ENCODE data around the gene MYDGF. TPM values are rescaled to one million over a fixed set of nuclear protein-coding genes. Genes with fewer than 3 reads are reported as not detected.

Gene MYDGF
- total and polyA plus RNA-seq, 9 of the 15 experiments (the other 6 are each of a cell fraction or from before 2014, with no cell fraction given): 4.2 to 141 (median 82.1) TPM

GRCh38 chr19:4636151-4636717 is 33.9 kb downstream of the MYDGF start (continued):
- TF ChIP-seq HMG20A (CRISPR knock-in tag; conservative IDR thresholded peaks at IDR 0.05): no peak
- TF ChIP-seq ZSCAN32 (CRISPR knock-in tag; IDR thresholded peaks at IDR 0.05): no peak
- no peak for TF ChIP-seq MEIS2 (IDR thresholded peaks at IDR 0.05; ENCODE audit: partially characterized antibody)
- no peak for TF ChIP-seq MCM3 (IDR thresholded peaks at IDR 0.05)
- peak; percentile 53 for TF ChIP-seq CTCFL (IDR thresholded peaks at IDR 0.05; ENCODE audit: borderline replicate concordance, insufficient read depth, low read depth, low read length, poor library complexity, severe bottlenecking)
- TF ChIP-seq DDX20 (tag; IDR thresholded peaks at IDR 0.05; ENCODE audit: low read depth): no peak
- no peak for TF ChIP-seq ZFP91 (CRISPR knock-in tag; IDR thresholded peaks at IDR 0.05)
- TF ChIP-seq RNF219 (CRISPR knock-in tag; IDR thresholded peaks at IDR 0.05): no peak
- no peak for TF ChIP-seq ELF2 (CRISPR knock-in tag; IDR thresholded peaks at IDR 0.05)
- TF ChIP-seq ZNF785 (CRISPR knock-in tag; IDR thresholded peaks at IDR 0.05): no peak
- TF ChIP-seq TCF15 (CRISPR knock-in tag; IDR thresholded peaks at IDR 0.05): no peak
- no peak for TF ChIP-seq TAF7 (tag; IDR thresholded peaks at IDR 0.05)
- 0 out of 2 replicates have a peak, but pooled peaks have one; percentile 15 for TF ChIP-seq CTBP1 (IDR thresholded peaks at IDR 0.05; ENCODE audit: borderline replicate concordance)
- no peak for TF ChIP-seq FOS (IDR thresholded peaks at IDR 0.05; ENCODE audit: extremely low read depth, insufficient read length)
- TF ChIP-seq ZNF695 (CRISPR knock-in tag; IDR thresholded peaks at IDR 0.05): no peak
- no peak for TF ChIP-seq ZNF239 (CRISPR knock-in tag; IDR thresholded peaks at IDR 0.05)
- peak; percentile 86 for TF ChIP-seq RB1 (IDR thresholded peaks at IDR 0.05; ENCODE audit: low read depth)
- peak; percentile 55 for TF ChIP-seq BRD9 (IDR thresholded peaks at IDR 0.05; ENCODE audit: low read depth, partially characterized antibody)
- TF ChIP-seq POLR2G (IDR thresholded peaks at IDR 0.05; ENCODE audit: low read depth, low read length): peak; percentile 67
- no peak for TF ChIP-seq CEBPZ (IDR thresholded peaks at IDR 0.05; ENCODE audit: borderline replicate concordance, low read depth, low read length)

Measured in K562 (cell line).